ENCODE data around the gene HOGA1.

HOGA1 gene

GRCh38 chr10:97584060-97584797 lies at the start of gene HOGA1:
TSS of gene HOGA1 (plus strand) at chr10:97584389. CDS start at chr10:97584704, 315 bp downstream.
- DNase-seq (ENCODE audit: low read depth) = no peak

- no peak for DNase-seq (ENCODE audit: low read depth)
These were observed 49.3 kb upstream of the HOGA1 start for GRCh38 chr10:97534746-97535367.

- no peak for DNase-seq (ENCODE audit: low read depth)
These were observed 46.9 kb upstream of the HOGA1 start for GRCh38 chr10:97537186-97537869.

GRCh38 chr10:97538411-97538810 lies 45.8 kb upstream of the HOGA1 start:
- DNase-seq (ENCODE audit: low read depth) = no peak

GRCh38 chr10:97538839-97539238 lies 45.4 kb upstream of the HOGA1 start:
- no peak for DNase-seq (ENCODE audit: low read depth)

- DNase-seq (ENCODE audit: low read depth) = peak; percentile 46
These were observed 44.5 kb upstream of the HOGA1 start for GRCh38 chr10:97539523-97540200.

GRCh38 chr10:97540669-97541500 lies 43.3 kb upstream of the HOGA1 start:
- no peak for DNase-seq (ENCODE audit: low read depth)

- peak; percentile 86 for DNase-seq (ENCODE audit: low read depth)
These were observed 41.8 kb upstream of the HOGA1 start for GRCh38 chr10:97542169-97543024.

GRCh38 chr10:97543025-97543546 lies 41.1 kb upstream of the HOGA1 start:
- DNase-seq (ENCODE audit: low read depth) = peak; percentile 94

- DNase-seq (ENCODE audit: low read depth) = no peak
These were observed 37.5 kb upstream of the HOGA1 start for GRCh38 chr10:97546456-97547270.

- DNase-seq (ENCODE audit: low read depth) = no peak
These were observed 37.0 kb upstream of the HOGA1 start for GRCh38 chr10:97547271-97547600.

GRCh38 chr10:97547962-97548361 lies 36.2 kb upstream of the HOGA1 start:
- no peak for DNase-seq (ENCODE audit: low read depth)

GRCh38 chr10:97548828-97549455 lies 35.2 kb upstream of the HOGA1 start:
- DNase-seq (ENCODE audit: low read depth) = no peak

GRCh38 chr10:97549587-97550322 lies 34.4 kb upstream of the HOGA1 start:
- DNase-seq (ENCODE audit: low read depth) = no peak

- no peak for DNase-seq (ENCODE audit: low read depth)
These were observed 33.6 kb upstream of the HOGA1 start for GRCh38 chr10:97550336-97551149.

- DNase-seq (ENCODE audit: low read depth) = no peak
These were observed 32.9 kb upstream of the HOGA1 start for GRCh38 chr10:97551271-97551670.

- DNase-seq (ENCODE audit: low read depth) = no peak
These were observed 30.6 kb upstream of the HOGA1 start for GRCh38 chr10:97553575-97554031.

All from non-pigmented ciliary epithelial cell (primary cell).